SU-DHL-6 (cell line): Measurements from ENCODE around the gene ROR1.

Source experiments
- CTCF ChIP-seq: fragments of 200-600 bp; sonication (generic); IDR thresholded peaks from one replicate; pipeline ENCODE4 v1.5.1; 2017; ENCODE audit warnings: antibody characterized with exemption, mild to moderate bottlenecking, low read length, moderate library complexity; ENCODE audit not compliant: insufficient read depth, poor library complexity, severe bottlenecking
- EZH2phosphoT487 ChIP-seq: fragments of 200-600 bp; sonication (generic), shearing (Covaris generic); conservative IDR thresholded peaks from 2 replicates; pipeline ENCODE4 v1.6.1; 2018; ENCODE audit warnings: mild to moderate bottlenecking, antibody characterized with exemption, low read length, moderate library complexity, mixed read lengths

GRCh38 chr1:63858153-63858552 is 84.3 kb downstream of the ROR1 start:
- TF ChIP-seq EZH2phosphoT487 (no peak), CTCF (no peak)
